Fibroblast of skin of scalp (primary cell): ENCODE measurements around the gene DDRGK1.
"Not testable (repeated sequence)": the region's sequence is repeated elsewhere in the genome, so short reads cannot be mapped to it uniquely, and the experiment has no call there.

Experiments
- DNase-seq: peaks from one replicate; pipeline ENCODE4 v3.0.0-alpha.2; 2013

DDRGK1 gene

DNA sequence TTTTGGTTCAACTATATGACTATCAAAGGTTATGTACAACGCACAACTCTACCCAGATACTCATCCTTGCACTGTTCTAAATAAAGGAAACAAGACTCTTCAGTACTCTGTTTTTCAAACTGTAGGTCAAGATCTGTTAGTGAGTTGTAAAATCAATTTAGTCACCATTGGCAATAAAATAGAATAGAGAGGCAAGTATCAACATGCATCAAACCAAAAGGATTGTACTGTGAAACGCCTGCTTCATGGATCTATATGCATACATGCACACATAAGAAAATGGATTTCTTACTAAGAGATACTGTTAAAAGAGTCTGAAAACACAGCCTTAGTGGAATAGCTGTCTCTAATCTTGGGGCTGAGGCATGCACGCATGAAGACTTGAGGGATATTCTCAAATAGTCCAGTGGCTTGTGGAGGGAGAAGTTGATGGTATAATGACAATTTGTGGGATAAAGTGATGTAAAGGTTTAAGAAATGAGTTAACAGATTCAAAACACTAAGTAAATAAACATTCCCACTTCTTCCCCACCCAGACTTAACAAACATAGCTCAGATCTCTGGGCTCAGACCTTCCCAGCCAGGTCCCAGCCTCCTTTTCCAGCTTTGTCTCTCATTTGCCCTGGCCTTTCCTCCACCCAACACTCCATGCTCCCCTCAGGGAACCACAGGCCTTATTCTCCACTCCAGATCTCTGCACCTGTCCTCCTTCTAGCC, 20.4 kb downstream of the DDRGK1 start:
- DNase-seq, result no peak

DNA sequence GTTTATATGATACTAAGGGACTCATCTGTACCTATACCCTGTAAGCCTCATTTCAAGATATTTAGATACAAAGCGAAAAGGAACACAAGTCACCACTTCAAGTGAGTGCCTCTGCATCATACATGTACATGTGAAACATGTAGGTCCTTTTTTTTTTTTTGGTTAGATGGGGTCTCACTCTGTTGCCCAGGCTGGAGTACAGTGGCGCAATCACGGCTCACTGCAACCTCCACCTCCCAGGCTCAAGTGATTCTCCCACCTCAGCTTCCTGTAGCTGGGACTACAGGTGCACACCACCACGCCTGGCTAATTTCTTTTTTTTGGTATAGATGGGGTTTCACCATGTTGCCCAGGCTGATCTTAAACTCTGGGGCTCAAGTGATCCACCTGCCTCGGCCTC, 22.1 kb downstream of the DDRGK1 start:
- not testable (repeated sequence) for DNase-seq

DNA sequence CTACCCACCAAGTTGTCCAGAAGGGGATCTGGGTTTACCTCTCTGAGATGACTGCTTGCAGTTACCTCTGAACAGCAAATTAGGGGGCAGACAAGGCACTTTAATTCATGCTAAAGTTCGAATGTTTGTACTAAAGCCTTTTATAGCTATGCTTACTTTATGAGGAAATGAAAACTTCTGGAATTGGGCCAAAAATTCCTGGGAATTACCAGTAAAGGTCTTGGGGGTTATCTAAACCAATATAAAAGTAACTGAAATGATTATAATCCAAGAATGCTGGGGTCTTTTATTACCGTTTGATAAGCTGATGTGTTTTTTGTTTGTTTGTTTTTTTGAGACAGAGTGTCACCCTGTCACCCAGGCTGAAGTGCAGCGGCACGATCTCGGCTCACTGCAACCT, 23.2 kb downstream of the DDRGK1 start:
- no peak for DNase-seq

DNA sequence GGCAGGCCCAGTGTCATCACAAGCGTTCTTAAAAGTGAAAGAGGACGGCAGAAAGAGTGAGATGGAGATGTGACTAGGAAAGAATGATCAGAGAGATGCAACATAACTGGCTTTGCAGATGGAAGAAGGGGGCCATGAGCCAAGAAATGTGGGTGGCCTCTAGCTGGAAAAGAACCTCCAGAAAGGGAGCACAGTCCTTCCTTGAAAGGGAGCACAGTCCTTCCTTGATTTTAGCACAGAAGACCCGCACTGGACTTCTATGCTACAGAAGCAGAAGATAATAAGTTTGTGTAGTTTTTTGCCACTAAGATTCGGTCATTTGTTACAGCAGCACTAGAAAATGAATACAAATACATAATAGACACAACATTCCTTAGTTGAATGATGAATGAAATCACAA, 24.2 kb downstream of the DDRGK1 start:
- DNase-seq, result no peak

DNA sequence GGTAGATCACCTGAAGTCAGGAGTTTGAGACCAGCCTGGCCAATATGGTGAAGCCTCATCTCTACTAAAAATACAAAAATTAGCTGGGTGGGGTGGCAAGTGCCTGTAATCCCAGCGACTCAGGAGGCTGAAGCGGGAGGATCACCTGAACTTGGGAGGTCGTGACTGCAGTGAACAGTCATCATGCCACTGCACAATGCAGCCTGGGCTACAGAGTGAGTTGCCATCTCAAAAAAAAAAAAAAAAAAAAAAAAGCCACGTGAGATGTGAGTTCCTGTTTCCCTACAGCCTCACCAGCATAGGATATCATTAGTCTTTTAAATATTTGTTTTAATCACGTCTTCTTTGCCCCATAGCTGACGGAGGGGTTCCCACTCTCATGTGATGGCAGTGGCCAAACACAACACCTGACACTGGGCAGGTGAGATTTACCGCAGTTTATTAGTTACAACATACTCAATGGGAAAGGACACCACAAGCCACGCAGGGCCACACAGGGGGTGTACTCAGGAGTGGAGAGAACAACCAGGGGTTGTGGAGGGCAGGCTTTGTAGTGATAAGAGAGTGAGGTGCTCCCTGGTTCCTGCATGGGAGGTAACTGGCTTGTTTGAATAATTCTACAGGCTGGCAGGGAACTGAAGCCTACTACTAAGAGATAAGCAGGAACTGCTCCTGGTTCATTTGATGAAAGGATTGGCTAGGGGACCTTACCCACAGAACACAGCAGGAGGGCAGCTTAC, 26.6 kb downstream of the DDRGK1 start:
- DNase-seq, result no peak

DNA sequence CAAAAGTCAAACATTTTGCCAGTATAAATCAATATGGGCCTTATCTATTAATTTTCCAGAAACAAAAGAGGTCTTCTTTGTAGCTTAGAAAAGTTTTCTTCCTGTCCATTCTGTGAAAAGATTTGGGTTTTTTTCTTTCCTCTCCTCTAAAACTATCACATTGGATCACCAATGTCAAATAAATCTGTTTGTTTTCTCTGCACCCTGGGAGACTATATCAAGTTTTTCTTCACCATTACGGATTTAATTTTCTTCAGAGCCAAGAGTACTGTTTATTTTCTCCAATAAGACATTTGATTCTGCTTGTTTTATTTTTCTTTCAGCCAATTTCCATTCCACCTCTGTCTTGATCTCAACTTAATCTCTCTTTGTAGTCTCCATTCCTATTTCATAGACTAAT, 29.2 kb downstream of the DDRGK1 start:
- no peak for DNase-seq

DNA sequence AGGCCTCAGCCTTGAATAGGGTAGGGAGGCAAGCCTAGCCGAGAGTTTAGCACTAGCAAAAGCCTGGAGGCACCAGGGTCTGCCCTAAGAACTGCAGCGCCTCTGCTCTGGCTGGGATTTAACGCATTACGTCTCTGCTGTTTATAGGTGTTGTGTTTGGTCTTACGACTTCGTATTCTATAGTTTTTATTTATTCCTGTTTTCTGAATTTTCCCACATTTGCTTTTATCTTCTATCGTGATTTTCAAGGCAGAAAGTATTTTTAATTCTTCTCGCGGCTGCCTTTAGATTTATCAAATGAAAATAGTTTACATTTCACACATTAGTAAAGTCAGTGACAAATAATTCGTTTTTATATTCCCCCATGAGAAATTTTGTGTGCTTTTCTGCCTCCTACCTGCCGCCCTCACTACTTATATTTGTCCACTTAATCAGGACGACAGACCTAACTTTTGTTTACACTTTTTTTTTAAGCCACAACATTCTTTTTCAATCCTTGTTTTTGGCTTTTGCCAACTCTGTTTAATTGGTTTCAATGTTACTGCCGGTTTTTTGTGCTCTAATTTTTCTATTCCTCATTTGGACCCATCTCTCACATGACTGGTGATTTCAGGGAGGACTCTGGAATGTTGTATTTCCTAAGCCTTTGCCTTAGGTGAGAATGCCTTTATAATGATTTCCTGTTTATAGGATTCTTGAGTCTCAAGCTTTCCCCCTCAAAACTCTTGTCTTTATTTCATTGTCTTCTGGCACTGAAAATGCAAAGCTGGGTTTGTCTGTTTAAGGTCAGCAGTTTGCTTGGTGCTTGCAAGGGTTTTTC, 29.8 kb downstream of the DDRGK1 start:
- DNase-seq, result no peak

DNA sequence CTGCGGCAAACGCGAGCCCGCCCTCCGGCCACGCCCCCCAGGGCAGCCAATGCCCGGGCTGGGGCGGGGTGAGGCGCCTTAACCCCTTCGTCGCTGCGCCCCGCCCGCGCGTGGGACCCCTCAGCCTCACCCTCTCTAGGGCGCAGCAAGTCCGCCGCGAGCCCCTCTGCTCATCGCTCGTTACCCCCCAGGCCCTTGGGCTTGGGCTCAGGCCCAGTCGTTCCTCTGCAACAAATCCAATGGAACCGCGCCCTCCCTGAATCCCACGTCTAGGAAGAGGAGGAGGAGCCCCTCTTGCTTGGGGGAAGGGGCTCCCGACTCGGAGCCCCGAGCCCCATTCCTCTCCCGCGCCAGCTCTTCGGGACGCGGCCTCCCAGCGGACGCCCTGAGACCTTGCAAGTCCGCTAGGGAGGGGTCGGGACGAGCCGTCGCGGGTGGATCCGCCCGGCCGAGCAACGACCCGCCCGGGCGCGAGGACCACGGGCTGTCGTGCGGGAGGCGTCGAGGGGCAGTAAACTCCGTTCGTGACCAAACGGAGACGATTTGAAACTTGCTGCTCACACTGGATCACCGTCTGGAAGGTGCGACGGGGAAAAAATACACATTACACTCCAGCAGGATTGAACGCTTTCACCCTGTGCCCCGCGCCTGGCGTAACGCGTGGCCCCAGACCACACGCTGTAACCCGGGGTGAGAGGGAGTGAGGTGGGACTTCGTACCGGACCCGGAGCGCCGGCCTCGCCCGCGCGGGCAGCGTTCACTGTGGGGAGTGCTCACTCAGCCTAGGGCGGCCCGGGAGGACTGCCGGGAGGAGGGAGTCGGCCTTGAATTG, 30.7 kb downstream of the DDRGK1 start:
- DNase-seq, result peak; percentile 84

DNA sequence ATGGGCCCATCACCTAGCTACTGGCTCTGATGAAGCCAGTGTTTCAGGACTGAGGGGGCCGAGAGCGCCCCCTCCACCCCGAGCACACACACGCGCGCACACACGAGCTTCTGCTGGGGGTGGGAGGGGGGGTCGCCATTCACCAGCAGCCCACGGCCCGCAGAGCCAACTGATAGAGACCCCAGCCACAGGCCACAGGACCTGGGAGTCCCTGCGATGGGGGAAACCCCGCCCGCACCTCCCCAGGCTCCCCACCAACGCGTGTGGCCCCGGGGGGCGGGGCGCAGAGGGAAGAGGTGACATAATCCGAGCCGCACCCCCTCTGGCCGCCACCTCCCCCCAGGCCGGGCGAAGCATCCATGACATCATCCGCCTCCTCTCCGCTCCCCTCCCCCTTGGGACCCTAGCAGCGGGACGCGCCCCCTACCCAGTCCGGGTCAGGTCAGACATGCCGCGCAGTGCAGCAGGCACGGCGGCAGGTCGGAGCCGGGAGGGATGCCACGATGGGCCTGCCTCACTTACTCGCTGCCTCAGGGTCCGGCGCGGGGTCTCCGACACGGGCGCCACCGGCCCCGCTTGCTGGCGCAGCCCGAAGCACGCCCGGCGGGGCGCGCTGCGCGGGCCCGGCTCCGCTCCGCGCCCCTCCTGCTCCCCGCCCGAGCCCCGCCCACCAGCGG, 31.4 kb downstream of the DDRGK1 start, which contains the start of gene LZTS3:
LZTS3 (minus strand) TSS at position 617 of the 677 bp plus-strand sequence. CDS start 6,386 bp downstream, outside the sequence.
- DNase-seq, result peak; percentile 73

DNA sequence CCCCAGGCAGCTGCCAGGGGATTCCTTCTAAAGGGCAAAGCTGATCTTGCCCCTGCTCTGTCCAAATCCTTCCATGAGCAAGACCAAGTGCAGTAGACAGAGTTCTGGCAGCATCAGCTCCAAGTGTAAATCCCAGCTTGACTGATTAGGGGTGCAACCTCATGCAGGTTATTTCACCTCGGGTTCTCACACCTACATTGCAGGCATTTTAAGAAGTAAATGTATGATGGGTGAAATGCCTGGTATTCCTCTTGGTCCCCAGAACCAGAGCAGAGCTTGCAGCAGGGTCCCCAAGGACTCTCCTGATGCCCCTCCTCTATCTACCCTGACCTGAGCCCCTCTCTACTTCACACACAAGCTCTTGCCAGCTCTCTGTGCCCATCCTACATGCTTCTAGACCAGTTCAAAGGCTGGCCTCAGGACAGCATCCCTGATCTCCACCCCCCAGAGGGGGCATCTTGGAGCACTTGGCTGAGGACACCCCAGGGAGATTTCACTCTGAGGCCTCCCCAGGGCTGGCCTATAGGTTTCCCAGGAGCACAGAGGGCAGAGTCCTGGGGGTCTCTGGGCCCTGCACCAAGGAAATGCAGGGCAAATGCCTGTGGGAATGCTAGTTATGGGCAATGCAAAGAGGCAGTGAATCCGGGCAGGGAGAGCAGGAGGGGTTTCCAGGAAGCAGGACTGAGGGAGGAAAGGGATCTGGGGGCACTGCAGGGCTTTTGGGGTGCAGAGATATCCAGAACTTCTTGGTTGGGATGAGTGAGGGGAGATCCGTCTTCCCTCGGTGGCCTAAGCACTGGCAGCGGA, 32.2 kb downstream of the DDRGK1 start:
- DNase-seq, result no peak

DNA sequence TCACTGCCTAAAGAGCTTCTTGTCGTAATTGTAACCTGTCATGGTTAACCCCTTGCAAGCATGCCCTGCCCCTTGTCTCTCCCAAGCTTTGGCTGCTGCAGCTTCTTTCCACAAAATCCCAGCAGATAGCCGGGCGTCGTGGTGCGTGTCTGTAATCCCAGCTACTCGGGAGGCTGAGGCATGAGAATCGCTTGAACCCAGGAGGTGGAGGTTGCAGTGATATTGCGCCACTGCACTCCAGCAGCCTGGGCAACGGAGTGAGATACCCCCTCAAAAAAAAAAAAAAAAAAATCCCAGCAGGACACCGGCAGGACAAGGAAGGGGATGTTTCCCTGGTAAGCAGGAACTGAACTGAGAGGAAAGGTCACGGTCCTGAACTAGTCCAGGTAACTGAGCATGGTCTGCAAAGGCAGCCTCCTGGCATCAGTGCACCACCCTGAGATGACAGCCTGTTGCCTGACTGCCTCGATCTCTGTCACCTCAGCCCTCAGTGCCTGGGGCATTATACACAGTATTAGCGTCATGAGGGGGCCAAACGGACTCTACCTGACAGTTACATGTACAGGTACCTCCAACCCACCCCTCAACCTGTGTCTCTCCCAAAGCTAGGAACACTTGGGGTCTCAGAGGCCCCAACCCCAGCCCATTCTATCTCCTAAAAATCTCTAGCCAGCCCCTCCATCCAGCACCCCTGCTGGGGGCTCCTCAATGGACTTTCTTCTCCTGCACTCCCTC, 32.9 kb downstream of the DDRGK1 start:
- DNase-seq, result no peak

DNA sequence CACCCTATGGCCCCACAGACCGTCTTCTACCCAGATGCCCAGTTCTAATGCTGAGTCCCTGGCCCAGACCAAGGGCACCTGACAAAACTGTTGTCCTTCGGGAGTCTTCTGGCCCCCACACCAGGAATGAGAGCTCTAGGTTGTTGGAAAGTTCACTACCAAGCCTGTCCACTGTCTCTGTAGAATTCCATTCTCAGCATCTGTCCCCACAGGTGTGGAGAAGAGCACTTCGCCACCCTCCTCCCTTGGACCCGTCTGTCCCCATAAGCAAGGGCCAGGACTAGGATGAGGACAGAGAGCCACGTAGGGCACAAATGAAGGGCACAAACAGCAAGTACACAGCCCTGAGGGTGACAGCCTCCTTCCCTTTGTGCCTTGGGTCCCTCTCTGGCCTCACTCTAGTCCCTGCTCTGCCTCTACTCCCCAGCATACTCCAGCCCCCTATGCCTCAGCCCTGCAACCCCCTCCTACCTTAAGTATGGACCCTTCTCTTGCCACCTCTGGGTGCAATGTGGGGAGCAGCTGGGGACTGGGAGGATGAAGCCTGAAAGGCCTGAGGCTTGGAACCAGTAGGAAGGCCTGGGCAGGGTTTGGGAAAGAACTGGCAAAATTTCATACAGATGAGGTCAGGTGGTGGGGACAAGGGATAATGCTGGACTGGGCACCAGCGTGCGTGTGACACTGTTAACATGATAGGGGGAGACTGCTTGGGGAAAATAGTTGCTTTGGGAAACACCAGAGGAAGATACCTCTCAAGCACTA, 35.5 kb downstream of the DDRGK1 start:
- DNase-seq, result no peak

DNA sequence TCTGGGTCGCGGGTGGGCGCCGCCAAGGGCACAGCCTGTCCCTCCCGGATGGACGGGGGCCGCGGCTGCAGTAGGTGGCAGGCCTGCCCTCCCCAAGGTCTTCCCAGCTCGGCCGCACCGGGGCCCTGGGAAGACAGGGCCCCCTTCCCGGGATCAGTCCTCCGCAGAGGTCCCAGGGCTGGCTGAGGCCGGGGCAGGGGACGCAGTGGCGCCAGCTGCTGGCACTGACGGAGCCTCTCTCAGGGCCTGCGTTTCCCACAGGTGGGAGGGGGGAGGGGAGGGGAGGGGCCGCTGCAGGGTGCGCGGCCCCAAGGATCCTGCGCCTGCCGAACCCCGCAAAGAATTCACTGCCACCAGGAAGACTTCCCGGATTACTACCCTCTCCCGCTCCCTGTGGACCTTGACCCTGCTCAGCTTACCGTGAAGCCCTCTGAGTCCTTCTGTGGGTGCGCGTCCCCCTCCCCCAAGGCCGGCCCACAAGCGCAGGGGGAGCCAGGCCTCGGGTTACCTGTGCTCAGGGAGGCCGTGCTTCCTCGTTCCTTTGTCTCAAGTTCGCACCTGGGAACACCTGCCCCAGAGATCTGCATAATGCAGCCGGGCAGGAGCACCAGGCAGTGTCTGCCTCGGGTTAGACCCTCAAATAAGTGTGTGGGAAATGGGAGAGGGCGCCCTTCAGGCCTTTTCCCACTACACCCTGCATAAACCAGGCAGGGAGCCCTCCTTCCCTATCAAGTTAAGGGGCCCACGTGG, 36.2 kb downstream of the DDRGK1 start:
- DNase-seq, result no peak

DNA sequence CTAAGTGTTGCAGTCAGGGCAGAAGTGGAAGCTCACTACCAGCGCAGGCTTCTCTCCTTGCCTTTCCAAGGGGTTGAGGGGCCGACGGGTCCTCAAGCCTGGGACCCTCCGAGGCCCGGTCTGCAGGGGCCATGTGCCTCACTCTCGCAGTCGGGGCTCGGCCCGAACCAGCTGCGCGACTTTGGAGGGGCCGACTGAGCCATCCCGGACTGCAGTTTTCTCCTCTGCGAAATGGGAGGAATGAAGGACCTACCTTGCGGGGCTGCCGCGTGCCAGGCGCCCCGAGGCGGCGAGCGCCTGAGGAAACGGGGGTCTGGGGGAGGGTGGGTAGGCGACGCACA, 36.8 kb downstream of the DDRGK1 start:
- no peak for DNase-seq

DNA sequence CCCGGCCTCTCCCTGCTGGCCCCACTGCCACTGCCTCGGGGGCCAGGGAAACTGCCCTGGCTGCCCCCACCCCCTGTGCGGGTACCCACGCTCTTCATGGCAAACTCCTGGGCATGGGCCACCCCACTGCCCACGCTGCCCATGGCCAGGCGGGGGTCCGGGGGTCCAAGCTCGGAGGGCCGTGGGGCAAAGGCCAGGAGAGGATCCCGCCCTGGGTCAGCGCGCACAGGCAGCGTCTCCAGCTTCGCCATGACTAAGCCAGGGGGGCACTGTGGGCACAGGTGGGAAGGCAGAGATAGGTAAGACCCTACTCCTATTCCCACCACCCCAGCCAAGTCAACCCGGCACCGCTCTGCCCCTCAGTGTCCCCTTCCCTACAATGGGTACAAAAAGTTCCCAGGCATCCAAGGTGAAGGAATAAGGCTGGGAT, 37.6 kb downstream of the DDRGK1 start:
- DNase-seq, result no peak

DNA sequence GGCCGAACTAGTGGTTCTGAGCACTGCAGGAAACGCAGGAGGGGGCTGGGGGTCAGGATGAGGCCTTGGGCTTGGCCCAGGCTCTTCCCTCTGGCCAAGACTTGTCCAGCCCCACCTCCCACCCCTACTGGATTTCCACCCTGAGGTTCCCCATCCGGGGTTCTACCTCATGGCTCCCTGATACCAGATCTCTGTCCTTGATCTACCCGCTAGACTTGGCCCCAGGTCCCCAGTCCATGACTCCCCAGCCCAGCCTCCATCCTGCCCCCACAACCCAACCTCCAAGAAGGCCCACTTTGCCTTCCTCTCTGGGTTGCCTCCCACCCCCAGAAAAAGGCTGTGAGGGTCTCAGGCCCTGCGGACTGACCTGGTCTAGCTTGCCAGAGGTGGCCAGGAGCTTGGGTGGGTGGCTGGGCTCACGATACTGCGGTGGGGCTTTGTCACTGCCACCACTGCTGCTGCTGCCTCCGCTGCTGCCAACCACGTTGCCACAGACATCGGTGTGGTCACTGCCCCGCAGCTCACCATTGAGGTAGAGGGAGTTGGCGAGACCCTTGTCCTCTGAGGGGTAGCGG, 38.1 kb downstream of the DDRGK1 start:
- DNase-seq, result no peak

DNA sequence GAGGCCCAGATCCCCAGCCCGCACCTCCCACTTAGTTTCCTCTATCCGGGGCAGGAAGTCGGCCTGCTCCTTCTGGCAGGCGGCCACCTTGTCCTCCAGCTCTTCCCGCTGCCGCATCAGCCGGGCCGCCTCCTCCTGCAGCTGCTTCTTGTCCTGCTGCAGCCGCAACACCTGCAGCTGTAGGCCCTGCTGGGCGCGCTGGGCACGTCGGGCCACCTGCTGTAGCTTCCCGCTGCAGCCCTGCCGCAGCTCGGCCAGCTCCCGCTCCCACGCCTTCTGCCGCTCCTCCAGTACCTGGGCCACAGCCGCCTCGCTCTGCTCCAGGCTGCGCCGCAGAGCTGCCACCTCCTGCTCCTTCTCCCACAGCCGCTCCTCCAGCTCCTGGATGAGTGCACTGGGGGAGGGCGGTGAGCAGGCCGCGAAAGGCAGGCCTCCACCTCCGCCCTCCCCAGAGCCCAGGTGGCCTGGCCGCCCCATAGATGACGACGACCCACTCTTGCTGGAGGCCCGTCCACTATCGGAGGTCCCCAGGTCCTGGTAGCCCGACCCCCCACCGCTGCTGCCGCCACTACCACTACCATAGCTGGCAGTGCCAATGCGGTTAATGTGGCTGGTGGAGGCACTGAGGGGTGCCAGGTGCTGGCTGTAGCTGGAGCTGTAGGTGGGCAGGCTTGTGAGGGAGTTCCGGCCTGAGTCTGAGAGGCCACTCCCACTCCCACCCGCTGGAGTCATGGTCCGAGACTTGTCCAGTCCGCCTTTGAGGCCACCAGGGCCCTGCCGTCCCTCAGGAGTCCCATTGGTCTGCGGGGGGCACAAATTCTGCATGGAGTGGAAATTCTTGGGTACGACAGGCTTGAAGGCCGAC, 38.8 kb downstream of the DDRGK1 start:
- DNase-seq, result peak; percentile 38
